GM19035 (cell line): ENCODE results near the gene TANC1.
A peak's percentile ranks its signal among the peaks of the same experiment; 100 is the strongest.
"Not testable (repeated sequence)": the region's sequence is repeated elsewhere in the genome, so short reads cannot be mapped to it uniquely, and the experiment has no call there.

Experiments
- ATAC-seq: cut with Tn5 transposase; IDR thresholded peaks from one replicate; pipeline ENCODE4 v1.9.1; 2021; ENCODE audit not compliant: unreplicated experiment

Gene TANC1

DNA sequence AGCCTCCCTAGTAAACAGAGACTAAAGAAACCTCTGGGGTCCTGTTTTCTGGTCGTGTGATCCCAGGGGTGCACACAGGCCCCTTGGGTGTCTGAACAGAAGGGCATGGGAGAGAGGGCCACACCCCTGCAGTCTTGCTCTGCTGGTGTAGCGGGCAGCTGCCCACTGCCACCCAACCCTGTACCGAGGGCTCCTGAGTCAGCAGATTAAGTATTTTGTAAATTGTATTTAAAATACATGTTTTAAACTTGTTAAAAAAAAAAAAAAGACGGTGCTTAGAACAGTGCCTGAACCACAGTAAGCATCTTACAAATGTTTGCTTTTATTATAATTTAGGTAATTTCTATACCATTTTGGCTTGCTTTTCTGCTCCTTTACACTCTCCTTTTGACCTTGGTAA, 113.7 kb downstream of the TANC1 start:
- no peak for ATAC-seq

GRCh38 chr2:159084384-159085370, 116.2 kb downstream of the TANC1 start:
- no peak for ATAC-seq

- ATAC-seq, result no peak
These were observed 117.9 kb downstream of the TANC1 start for GRCh38 chr2:159086342-159086741.

DNA sequence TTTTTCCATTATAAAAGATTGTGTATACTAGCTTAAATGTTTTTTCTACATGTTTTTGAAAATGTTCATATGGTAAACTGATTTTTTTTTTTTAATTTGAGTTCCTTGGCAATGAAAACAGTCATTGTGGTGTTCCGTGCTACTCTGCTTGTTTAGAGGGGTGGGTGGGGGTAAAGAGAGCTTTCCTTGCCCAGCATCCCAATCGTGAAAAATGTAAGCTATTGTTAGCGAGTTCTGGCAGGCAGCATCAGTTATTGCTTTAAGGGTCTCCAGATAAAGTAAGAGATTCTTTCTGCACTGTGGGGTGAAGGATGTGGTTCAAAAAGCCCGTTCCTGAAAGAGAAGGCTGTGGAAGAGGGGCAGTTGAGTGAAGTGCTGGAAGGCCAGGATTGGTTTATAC, 118.4 kb downstream of the TANC1 start:
- ATAC-seq, result no peak

DNA sequence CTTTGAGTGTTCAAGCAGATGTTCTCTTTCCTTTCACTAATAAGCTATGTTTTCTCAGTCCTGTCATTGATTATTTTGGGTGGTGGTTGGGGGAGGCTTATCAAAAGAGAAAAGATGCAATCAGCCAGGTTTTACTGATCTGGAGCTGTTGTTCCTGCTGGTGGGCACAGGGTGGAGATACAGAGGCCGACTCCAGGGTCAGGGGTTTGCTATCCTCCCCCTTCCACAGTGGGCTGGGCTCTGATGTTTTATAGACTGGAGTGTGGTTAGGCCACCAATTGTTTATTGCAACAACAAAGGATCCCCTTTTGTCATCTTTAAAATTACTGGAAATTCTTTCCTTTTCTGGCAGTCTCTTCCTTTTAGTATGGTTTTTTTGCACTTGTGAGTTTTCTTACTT, 120.5 kb downstream of the TANC1 start:
- no peak for ATAC-seq

DNA sequence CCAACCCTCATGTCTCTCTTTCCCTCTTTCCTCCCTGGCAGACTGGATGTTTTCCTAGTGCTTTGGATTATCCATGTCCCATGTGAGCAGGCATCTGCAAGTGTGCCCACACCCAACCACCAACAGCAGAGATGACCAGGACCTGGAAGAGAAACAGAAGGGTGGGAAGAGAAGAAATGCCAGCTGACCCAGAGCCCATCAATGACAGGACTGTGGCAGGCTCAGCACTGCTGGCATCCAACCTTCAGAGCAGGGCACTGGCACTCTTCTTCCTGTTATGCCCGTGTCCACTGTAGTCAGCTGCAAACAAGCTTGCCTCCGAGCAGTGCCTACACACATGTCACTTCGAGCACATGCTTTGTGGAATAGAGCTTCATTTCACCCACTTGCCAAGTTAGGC, 121.1 kb downstream of the TANC1 start:
- no peak for ATAC-seq

DNA sequence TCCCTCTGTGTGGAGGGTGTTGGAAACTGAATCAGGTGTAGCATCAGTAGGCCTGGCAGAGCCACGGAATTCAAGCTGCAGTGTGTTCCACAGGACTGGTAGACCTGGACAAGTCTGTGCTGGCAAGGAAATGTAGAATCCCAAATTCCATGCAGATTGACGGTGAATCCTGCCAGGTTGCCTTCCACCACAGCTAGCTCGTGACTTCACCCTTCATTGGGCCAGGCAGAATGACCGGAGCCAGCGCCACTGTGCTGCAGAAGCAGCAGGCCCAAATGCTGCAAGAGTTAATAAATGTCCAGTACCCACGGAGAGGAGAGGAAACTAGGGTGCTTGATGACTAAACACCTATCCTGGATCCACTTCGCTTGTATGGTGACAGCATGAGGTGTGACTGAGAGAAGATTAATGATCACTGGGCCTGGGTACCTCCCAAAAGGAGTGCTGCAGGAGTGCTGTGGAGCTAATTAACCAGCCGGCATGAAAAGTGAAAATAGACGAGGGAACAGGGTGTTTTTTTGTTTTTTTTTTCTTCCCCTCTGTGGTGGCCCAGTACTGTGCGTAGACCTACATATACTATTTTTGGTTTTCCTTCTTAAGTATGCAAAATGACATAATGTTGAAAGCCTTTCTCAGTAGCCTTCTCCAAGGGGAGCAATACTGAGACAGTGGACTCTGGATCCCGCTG, 122.2 kb downstream of the TANC1 start:
- ATAC-seq, result peak; percentile 74

DNA sequence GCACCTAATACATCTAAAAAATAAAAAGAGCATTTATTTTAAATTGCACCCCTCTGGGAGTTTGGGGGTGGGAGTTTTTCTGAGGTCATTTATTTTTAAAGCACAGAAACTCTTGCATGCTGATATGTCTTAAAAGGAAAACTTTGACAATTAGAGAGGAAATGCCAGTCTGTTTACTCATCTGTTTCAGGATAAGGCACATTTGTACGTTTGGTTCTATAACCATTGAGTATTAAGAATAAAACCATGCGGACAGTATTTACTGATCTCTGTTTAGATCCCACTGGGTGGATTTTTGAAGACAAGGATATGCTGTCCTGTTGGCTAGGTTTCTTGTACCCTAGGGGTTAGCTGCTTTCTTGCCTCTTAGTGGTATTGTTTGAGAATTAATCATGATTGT, 122.9 kb downstream of the TANC1 start:
- ATAC-seq, result no peak

DNA sequence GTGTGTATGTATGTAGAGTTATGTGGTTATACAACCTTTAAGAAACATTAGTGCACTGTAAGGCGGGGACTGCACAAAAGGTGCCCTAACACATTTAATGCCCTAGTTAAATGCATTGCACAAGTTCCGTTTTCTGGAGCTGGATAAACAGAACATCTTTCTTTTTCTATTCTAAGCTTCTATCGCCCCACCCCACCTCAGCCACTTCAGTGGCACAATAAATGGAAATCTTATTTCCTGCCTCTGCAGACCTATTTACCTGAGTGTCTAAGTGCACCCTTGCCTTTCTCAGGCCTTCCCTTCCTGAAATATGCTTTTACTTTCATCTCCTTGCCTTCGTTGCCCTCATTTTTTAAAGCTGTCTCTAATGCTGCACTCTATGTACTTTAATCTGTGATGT, 123.5 kb downstream of the TANC1 start:
- ATAC-seq, result peak; percentile 51

DNA sequence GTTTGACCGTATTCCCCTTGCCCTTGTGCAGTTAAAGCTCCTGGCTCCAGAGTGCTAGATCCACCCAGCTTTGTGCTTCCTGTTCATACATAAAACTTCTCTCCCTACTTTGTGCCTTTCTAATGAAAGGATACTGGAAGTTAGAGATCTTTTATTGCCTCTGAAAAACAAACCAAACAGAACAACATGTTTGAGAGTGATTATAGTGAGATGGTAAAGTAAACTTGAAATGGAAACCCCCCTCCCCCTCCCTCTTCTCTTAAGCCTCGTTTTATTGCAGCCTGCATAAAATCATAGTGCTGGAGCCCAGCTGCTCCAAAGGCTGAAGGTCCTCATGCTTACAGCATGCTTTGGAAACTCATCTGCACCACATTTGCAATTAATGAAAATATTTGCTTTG, 125.1 kb downstream of the TANC1 start:
- ATAC-seq, result no peak

DNA sequence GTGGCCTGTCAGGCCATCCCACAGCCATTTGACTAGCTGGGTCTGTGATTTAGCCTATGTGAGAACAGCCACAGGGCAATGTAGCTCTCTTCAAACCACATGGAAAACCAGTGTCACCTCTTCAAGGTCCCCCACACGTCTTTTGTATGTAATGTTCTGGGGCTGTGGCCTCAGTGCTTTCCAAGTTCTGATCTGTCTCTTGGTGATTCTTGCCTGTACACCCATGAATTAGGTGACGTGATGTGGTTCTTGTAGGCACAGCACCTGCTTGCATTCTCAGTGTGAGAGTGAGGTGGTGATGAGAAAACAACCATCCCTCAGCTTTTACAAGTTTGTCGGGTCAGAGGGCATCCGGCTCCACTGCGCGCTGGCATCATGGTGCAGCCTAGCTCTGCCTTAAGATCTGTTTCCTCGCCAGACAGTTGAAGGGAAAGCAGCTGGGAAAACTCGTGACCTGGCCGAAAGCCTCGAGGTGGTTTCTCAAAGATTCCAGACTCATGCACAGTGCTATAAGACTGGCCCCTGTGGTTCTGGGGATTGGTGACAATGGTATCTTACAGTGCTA, 125.8 kb downstream of the TANC1 start:
- no peak for ATAC-seq

GRCh38 chr2:159095813-159096212, 127.4 kb downstream of the TANC1 start:
- no peak for ATAC-seq

DNA sequence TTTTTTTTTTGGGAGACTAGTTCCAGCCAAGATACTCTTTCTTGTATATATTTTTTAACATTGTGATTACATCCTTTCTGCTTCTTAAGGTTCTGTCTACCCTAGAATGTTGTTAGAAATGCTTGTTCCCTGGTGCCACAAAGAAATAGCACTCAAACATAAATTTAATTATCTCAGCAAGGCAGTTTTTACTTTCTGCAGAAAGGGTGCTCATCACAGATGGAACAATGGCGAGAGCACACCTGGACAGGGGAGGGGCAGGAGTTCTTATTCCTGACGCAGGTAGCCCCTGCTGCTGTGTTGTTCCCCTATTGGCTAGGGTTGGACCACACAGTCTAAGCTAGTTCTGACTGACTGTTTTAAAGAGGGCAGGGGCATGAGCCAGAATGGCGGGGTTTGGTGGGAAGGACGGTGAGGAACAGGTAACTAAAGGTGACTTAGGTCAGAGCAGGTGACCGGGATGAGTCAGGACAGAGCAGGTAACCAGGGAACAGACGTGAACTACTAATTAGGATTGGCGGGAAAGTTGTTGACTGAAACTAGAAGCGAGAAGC, 127.9 kb downstream of the TANC1 start:
- ATAC-seq, result not testable (repeated sequence)

GRCh38 chr2:159096901-159097300, 128.5 kb downstream of the TANC1 start:
- ATAC-seq, result no peak

DNA sequence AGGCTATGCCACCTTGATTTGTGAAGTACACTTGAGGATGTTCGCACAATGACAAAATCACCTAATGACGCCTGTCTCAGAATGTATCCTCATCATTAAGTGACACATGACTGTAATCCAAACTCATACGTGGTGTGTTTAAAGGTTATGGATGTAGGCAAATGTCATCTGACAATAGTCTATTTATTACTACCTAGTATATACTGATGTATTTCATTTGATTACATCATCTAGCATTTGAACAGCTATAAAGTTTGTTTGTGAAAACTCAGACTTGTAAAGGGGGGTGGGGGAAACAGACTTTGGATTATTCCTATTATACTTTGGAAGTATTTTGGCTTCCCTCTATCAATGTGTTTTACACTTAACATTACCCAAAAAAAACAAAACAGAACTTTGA, 129.9 kb downstream of the TANC1 start:
- no peak for ATAC-seq

- ATAC-seq, result no peak
These were observed 130.5 kb downstream of the TANC1 start for GRCh38 chr2:159098921-159099411.

DNA sequence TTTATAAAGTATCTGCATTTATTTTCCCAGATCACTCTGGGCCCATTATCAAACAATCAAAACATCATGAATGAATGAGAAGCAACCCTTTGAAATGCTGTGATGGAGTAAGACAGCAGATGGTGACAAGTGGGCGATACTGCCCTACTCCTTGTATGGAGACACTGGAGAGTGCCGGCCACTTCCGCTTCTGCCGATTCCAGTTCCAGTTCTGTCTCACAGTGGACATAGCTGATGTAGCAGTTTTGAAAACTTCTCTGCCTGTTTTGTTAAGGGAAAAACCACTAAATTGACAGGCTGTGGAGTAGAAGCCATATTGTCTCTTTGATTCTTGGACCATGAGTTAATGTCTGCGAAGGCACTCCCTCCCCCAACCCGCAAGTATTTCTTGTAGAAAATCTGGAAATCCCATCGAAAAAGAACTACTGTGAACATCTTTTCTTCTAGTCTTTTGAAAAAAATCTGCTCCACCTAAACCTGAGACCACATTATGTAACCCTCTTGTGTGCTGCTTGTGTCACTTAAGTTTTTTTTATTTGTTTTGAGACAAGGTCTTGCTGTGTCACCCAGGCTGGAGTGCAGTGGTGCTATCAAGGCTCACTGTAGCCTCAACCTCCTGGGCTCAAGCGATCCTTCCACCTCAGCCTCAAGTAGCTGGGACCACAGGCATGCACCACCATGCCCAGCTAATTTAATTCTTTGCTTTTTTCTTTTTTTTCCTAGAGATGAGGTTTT, 133.5 kb downstream of the TANC1 start:
- no peak for ATAC-seq

DNA sequence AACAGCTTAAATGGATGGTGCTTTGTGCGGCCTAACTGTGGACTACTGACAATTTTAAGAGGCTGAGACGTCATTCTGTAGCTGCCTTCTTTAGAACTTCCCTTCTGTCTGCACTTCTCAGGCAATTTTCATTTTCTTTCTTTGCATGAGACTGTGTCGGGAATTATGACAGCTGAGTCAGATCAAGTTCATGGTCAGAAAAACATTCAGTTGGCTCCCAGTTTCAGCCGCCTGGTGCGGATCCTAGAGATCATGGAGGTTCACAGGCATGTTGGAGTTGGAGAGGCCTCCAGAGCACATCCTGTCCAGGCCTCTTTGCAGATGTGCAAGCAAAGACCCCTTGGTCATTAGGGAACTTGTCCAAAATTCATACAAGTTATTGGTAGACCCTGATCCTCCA, 135.0 kb downstream of the TANC1 start:
- ATAC-seq, result no peak

GRCh38 chr2:159106109-159106508, 137.7 kb downstream of the TANC1 start:
- no peak for ATAC-seq

DNA sequence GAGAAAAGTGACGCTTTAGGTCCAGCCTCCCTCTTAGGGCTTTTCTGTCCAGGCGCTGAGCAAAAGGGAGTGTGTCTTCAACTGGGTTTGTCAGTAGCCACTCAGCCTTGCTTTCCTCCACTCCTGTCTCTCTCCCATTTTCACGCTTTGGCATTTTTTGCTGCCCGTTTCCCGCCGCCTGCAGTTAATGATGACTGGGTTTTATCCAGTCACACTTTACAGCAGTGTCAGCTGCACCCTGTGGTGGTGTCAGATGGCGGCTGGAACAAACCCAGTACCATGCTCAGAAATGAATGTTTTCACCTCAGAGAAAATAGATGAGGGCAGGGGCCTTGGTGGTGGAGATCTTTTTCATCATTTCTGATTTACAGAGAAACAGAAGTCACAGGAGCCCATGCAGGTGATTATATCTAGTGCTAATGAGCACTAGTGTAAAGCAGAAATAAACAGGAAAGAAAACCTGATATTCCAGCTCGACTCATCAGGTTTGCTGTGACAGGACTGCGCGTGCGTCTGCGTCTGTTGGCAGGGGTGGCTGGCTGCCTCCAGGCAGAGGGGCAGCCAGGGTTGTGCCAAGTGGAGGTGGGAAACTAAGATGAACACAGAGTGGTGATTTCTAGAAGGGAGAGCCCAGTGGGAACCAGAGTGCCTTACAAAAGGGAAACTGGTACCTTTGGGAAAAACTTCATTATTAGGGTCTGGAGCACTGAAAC, 139.9 kb downstream of the TANC1 start:
- no peak for ATAC-seq
